DND-41 (cell line): Measurements from ENCODE around the gene MDK.
A peak's percentile ranks its signal among the peaks of the same experiment; 100 is the strongest.

Experiments used
- ATAC-seq: fragments of 200-7000 bp; cut with Tn5 transposase; 3 replicates; pipeline ENCODE4 v1.9.1; 2021; ENCODE audit warnings: low read depth; ENCODE audit not compliant: insufficient read depth
- DNase-seq: peaks from one replicate; pipeline ENCODE4 v3.0.0-alpha.2; 2020
- H2AFZ ChIP-seq: 2 replicates; pipeline ENCODE4 v1.6.0; 2012; ENCODE audit warnings: low read depth, low read length
- H3K27ac ChIP-seq: 2 replicates; pipeline ENCODE4 v1.5.1; 2012; ENCODE audit warnings: low read length, inconsistent platforms
- H3K27me3 ChIP-seq: fragments of 200-600 bp; sonication (generic); 2 replicates; pipeline ENCODE4 v1.6.0; 2012; ENCODE audit warnings: low read length, mild to moderate bottlenecking, inconsistent platforms; ENCODE audit not compliant: insufficient read depth, poor library complexity
- H3K36me3 ChIP-seq: 2 replicates; pipeline ENCODE4 v1.5.1; 2012; ENCODE audit warnings: low read length, inconsistent platforms; ENCODE audit not compliant: insufficient read depth
- H3K4me1 ChIP-seq: 2 replicates; pipeline ENCODE4 v1.5.1; 2012; ENCODE audit warnings: mild to moderate bottlenecking, low read length; ENCODE audit not compliant: insufficient read depth
- H3K4me2 ChIP-seq: 2 replicates; pipeline ENCODE4 v1.6.0; 2012; ENCODE audit warnings: mild to moderate bottlenecking, moderate library complexity, low read length, inconsistent platforms; ENCODE audit not compliant: insufficient read depth
- H3K4me3 ChIP-seq, 2 experiments: fragments of 200-600 bp in 1 of 2; shearing (Covaris generic) in 1 of 2; 2 replicates each; pipeline ENCODE4 v1.5.1; 2012 to 2016; ENCODE audit warnings: inconsistent platforms in 2 of 2, low read length in 2 of 2, mild to moderate bottlenecking in 2 of 2, low read depth in 1 of 2, moderate library complexity in 1 of 2
- H3K79me2 ChIP-seq: 2 replicates; pipeline ENCODE4 v1.6.0; 2012; ENCODE audit warnings: low read length, inconsistent platforms; ENCODE audit not compliant: insufficient read depth
- H3K9ac ChIP-seq: 2 replicates; pipeline ENCODE4 v1.6.0; 2012; ENCODE audit warnings: low read depth, mild to moderate bottlenecking, inconsistent platforms, low read length, moderate library complexity
- H3K9me3 ChIP-seq: 2 replicates; pipeline ENCODE4 v1.5.1; 2012; ENCODE audit warnings: low read length, moderate library complexity, mild to moderate bottlenecking, inconsistent platforms; ENCODE audit not compliant: insufficient read depth, severe bottlenecking
- H4K20me1 ChIP-seq: 2 replicates; pipeline ENCODE4 v1.6.0; 2012; ENCODE audit warnings: low read length; ENCODE audit not compliant: insufficient read depth
- CTCF ChIP-seq: IDR thresholded peaks from 2 replicates; pipeline ENCODE4 v1.5.1; 2012; ENCODE audit warnings: borderline replicate concordance, low read length, moderate library complexity, mild to moderate bottlenecking; ENCODE audit not compliant: poor library complexity, severe bottlenecking; ENCODE audit errors: extremely low read depth
- EZH2 ChIP-seq: IDR thresholded peaks from 3 replicates; pipeline ENCODE4 v1.6.1; 2012; ENCODE audit warnings: borderline replicate concordance, low read depth, mild to moderate bottlenecking, moderate library complexity, low read length, inconsistent platforms; ENCODE audit not compliant: severe bottlenecking

The MDK gene

GRCh38 chr11:46381048-46381818 lies at the start of gene MDK:
TSS of gene MDK (plus strand) at chr11:46381669. CDS start at chr11:46382058, 389 bp downstream.
- H3K79me2 ChIP-seq: no peaks in the 10 kb centered on the region
- DNase-seq: peak; percentile 39
- peaks cover 33% of the 10 kb centered on the region for H3K27me3 ChIP-seq
- H3K4me2 ChIP-seq: peak within 1 kb of the TSS; percentile 70
- H4K20me1 ChIP-seq: peaks cover 29% of the 10 kb centered on the region
- H3K27ac ChIP-seq: no peak within 1 kb of the TSS
- H3K9me3 ChIP-seq: no peaks in the 10 kb centered on the region
- peaks cover 28% of the 10 kb centered on the region for H3K36me3 ChIP-seq
- peak within 1 kb of the TSS; percentile 39; the same call in 1 of the 2 replicates for H3K9ac ChIP-seq
- peak within 1 kb of the TSS; percentile 27 for H2AFZ ChIP-seq
- H3K4me3 ChIP-seq: peak within 1 kb of the TSS; percentile 12 to 48; a peak in 3 of 4 replicates
- ATAC-seq: peak; percentile 46
- TF ChIP-seq CTCF: no peak
- peak; percentile 98 for TF ChIP-seq EZH2
- peaks cover 22% of the 10 kb centered on the region for H3K4me1 ChIP-seq

- TF ChIP-seq CTCF (no peak), EZH2 (no peak)
- ATAC-seq: no peak
- Histone ChIP-seq H3K9me3 (no peaks in the 10 kb centered on the region), H3K27ac (no peak overlapping the region), H3K4me3 (no peak overlapping the region), H2AFZ (no peak overlapping the region), H3K4me1 (peaks cover 49% of the 10 kb centered on the region), H3K36me3 (no peaks in the 10 kb centered on the region), H4K20me1 (peaks cover 33% of the 10 kb centered on the region), H3K27me3 (peaks cover 44% of the 10 kb centered on the region), H3K9ac (no peak overlapping the region), H3K79me2 (no peaks in the 10 kb centered on the region), H3K4me2 (peak overlapping the region; percentile 57; the same call in 1 of the 2 replicates)
- no peak for DNase-seq
These were observed 49.3 kb upstream of the MDK start for GRCh38 chr11:46332093-46332567.

GRCh38 chr11:46332568-46333393 lies 48.7 kb upstream of the MDK start:
- no peaks in the 10 kb centered on the region for H3K9me3 ChIP-seq
- no peak for DNase-seq
- H3K27me3 ChIP-seq: peaks cover 44% of the 10 kb centered on the region

More at GRCh38 chr11:46332568-46333393, 48.7 kb upstream of the MDK start:
- Histone ChIP-seq H3K9ac (no peak overlapping the region), H3K4me3 (0 out of 4 replicates have a peak overlapping the region, but pooled peaks of 1 of the 2 experiments have one; percentile 0), H3K36me3 (no peaks in the 10 kb centered on the region), H4K20me1 (peaks cover 33% of the 10 kb centered on the region), H3K79me2 (no peaks in the 10 kb centered on the region), H3K27ac (no peak overlapping the region), H3K4me1 (peaks cover 49% of the 10 kb centered on the region), H3K4me2 (peak overlapping the region; percentile 57), H2AFZ (no peak overlapping the region)
- TF ChIP-seq CTCF (no peak), EZH2 (peak; percentile 52)
- no peak for ATAC-seq
